ENCODE measurements around the gene TGFA.

GRCh38 chr2:70580352-70580751 lies 26.7 kb upstream of the TGFA start:
- TF ChIP-seq CTCF (tag by site-specific recombination; IDR thresholded peaks at IDR 0.05) (no peak), ZNF274 (IDR thresholded peaks at IDR 0.05; ENCODE audit: low read length) (no peak), ZNF274 (tag by site-specific recombination; IDR thresholded peaks at IDR 0.05; ENCODE audit: borderline replicate concordance) (no peak), SP2 (tag by site-specific recombination; IDR thresholded peaks at IDR 0.05) (no peak), ZFHX2 (tag by site-specific recombination; conservative IDR thresholded peaks at IDR 0.05) (no peak), ZNF311 (tag by site-specific recombination; IDR thresholded peaks at IDR 0.05; ENCODE audit: borderline replicate concordance) (no peak), PATZ1 (tag by site-specific recombination; IDR thresholded peaks at IDR 0.05) (no peak), ZBTB1 (tag by site-specific recombination; IDR thresholded peaks at IDR 0.05) (no peak), MYNN (tag by site-specific recombination; IDR thresholded peaks at IDR 0.05; ENCODE audit: borderline replicate concordance) (no peak), ATF2 (tag by site-specific recombination; IDR thresholded peaks at IDR 0.05; ENCODE audit: low read depth) (no peak), ZNF10 (tag by site-specific recombination; IDR thresholded peaks at IDR 0.05) (no peak), ZSCAN16 (tag by site-specific recombination; IDR thresholded peaks at IDR 0.05) (no peak)

Measured in HEK293 (cell line).